NCI-H82 treated with DMSO at 0.1 percent for 48 hours (cell line): ENCODE measurements around the gene UPF1.
"Not testable (repeated sequence)": the region's sequence is repeated elsewhere in the genome, so short reads cannot be mapped to it uniquely, and the experiment has no call there.

Source experiments
- DNase-seq: peaks from one replicate; lab custom pipeline; 2025; ENCODE audit not compliant: unreplicated experiment; lab: John Stamatoyannopoulos, UW

The UPF1 gene

DNA sequence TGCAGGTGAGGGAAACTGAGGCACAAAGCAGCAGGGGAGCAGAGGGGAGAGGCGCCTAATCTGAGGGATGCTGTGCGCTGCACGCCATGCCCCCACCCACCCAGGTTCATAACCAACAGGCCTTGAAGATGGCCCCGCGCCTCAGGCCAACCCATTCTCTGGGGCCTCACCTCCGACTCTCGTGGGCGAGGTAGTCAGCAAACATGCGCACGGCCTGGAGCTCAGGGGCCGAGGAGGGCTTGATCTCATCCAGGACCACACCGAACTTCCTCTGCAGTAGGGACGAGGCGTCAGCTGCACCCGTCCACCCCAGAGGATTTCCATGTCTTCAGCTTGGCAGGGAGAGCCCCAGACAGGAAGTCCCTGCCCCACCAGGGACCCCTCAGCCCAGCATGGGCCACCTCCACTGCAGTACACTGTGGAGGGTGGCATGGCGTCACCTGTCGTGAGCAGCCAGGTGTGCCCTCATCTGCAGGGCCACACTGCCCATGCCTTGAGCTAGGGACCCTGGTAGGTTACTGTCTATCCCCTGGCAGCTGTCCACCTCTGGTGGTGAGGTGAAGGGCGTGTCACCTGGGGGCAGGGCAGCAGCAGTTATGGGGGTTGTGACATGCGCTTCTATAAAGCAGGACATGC lies 79.2 kb downstream of the UPF1 start:
- DNase-seq = no peak

- no peak for DNase-seq
Measured at GRCh38 chr19:18912933-18913332, 81.2 kb downstream of the UPF1 start.

- DNase-seq = no peak
Measured at GRCh38 chr19:18913466-18913865, 81.7 kb downstream of the UPF1 start.

DNA sequence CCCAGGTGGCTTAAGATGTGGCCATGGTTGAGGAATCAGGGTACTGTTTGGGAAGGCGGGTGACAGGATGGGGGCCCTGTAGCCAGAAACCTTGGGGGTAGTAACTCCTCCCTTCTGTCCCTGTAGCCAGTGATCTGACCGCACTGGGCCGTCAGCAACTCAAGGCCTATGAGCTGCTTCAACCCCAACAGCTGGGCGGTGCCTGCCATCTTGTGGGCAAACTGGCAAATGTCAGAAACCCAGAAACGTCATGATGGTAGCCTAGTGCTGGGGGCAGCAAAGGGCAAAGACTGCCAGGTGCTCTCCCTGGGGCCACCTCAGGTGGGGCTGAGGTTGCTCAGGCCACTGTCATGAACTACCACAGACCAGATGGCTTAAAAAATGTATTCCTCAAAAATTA lies 83.9 kb downstream of the UPF1 start:
- DNase-seq = no peak

DNA sequence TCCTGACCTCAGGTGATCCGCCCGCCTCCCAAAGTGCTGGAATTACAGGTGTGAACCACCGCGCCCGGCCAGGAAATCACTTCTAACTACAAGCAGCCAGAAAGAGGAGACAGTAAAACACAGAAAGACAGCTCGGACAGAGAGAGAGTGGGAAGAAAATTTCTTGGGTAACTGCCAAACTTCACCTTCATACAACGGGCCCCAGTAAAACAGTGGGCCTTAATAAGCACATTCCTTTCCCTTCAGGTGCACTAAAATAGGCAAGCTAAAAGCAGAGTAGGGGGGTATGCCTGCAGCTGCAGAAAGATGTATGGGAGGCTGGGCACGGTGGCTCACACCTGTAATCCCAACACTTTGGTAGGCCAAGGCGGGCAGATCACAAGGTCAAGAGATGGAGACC lies 85.8 kb downstream of the UPF1 start:
- not testable (repeated sequence) for DNase-seq
